Liver (tissue), 9 donors: Measurements from ENCODE around the gene STK32C. TPM values are rescaled to one million over a fixed set of nuclear protein-coding genes. Genes with fewer than 3 reads are reported as not detected.

ENCODE experiments used
- DNase-seq: peaks from one replicate; pipeline ENCODE4 v3.0.0-alpha.2; 2017; ENCODE audit warnings: low spot score
- H3K27ac ChIP-seq, 2 donors: one replicate each; pipeline ENCODE4 v1.7.0; 2013; ENCODE audit warnings: inconsistent platforms in 2 of 2, low read length in 2 of 2, control low read depth in 1 of 2, low read depth in 1 of 2, mild to moderate bottlenecking in 1 of 2
- H3K27me3 ChIP-seq, 4 donors: one replicate each; pipeline versions ENCODE4 v1.6.1 to v1.7.0; 2013; ENCODE audit warnings: low read length in 3 of 4, inconsistent platforms in 1 of 4, mild to moderate bottlenecking in 1 of 4, moderate library complexity in 1 of 4; ENCODE audit not compliant: control insufficient read depth in 4 of 4, insufficient read depth in 4 of 4
- H3K36me3 ChIP-seq, 4 donors: one replicate each; pipeline versions ENCODE4 v1.6.1 to v1.7.0; 2013; ENCODE audit warnings: low read length in 3 of 4, mild to moderate bottlenecking in 3 of 4, low read depth in 1 of 4, moderate library complexity in 1 of 4; ENCODE audit not compliant: control insufficient read depth in 4 of 4, insufficient read depth in 3 of 4
- H3K4me1 ChIP-seq, 4 donors: one replicate each; pipeline versions ENCODE4 v1.6.1 to v1.7.0; 2013; ENCODE audit warnings: low read length in 3 of 4, mild to moderate bottlenecking in 3 of 4, moderate library complexity in 1 of 4; ENCODE audit not compliant: control insufficient read depth in 4 of 4, insufficient read depth in 4 of 4
- H3K4me3 ChIP-seq, 3 donors: one replicate each; pipeline versions ENCODE4 v1.6.1 to v1.7.0; 2013; ENCODE audit warnings: low read length in 3 of 3, control low read depth in 1 of 3, low read depth in 1 of 3, mild to moderate bottlenecking in 1 of 3
- H3K9ac ChIP-seq, 2 donors: one replicate each; pipeline ENCODE4 v1.7.0; 2013; ENCODE audit warnings: low read length in 2 of 2, mild to moderate bottlenecking in 2 of 2, moderate library complexity in 2 of 2, control low read depth in 1 of 2, low read depth in 1 of 2
- H3K9me3 ChIP-seq, 4 donors: one replicate each; pipeline versions ENCODE4 v1.6.1 to v1.7.0; 2013; ENCODE audit warnings: low read length in 3 of 4; ENCODE audit not compliant: control insufficient read depth in 4 of 4
- ATF3 ChIP-seq: IDR thresholded peaks from 2 replicates; pipeline ENCODE4 v1.6.1; 2016; ENCODE audit warnings: antibody characterized with exemption
- CTCF ChIP-seq: fragments of 150-350 bp; IDR thresholded peaks from 2 replicates; pipeline ENCODE4 v1.5.1; 2017; ENCODE audit warnings: improper control_type of control experiment, low read depth, low read length; ENCODE audit not compliant: missing input control
- EGR1 ChIP-seq, 2 donors: IDR thresholded peaks; 2 replicates each; pipeline ENCODE4 v1.6.1; 2016 to 2018; ENCODE audit warnings: antibody characterized with exemption in 2 of 2, low read depth in 2 of 2
- FOXA1 ChIP-seq: IDR thresholded peaks from 2 replicates; pipeline ENCODE4 v1.6.1; 2016; ENCODE audit warnings: antibody characterized with exemption
- FOXA2 ChIP-seq: IDR thresholded peaks from 2 replicates; pipeline ENCODE4 v1.6.1; 2016; ENCODE audit warnings: antibody characterized with exemption
- GABPA ChIP-seq, 2 donors: IDR thresholded peaks in 1 of 2; conservative IDR thresholded peaks in 1 of 2; 2 replicates each; pipeline ENCODE4 v1.6.1; 2016; ENCODE audit warnings: antibody characterized with exemption in 2 of 2, mild to moderate bottlenecking in 1 of 2, moderate library complexity in 1 of 2
- HNF4A ChIP-seq, 2 donors: conservative IDR thresholded peaks; 2 replicates each; pipeline ENCODE4 v1.6.1; 2016; ENCODE audit warnings: antibody characterized with exemption in 2 of 2, mild to moderate bottlenecking in 2 of 2
- HNF4G ChIP-seq: IDR thresholded peaks from 2 replicates; pipeline ENCODE4 v1.6.1; 2016; ENCODE audit warnings: antibody characterized with exemption
- JUND ChIP-seq, 2 donors: IDR thresholded peaks; 2 replicates each; pipeline ENCODE4 v1.6.1; 2016; ENCODE audit warnings: antibody characterized with exemption in 2 of 2
- NR2F2 ChIP-seq: IDR thresholded peaks from 2 replicates; pipeline ENCODE4 v1.6.1; 2016; ENCODE audit warnings: antibody characterized with exemption
- RAD21 ChIP-seq, 2 donors: IDR thresholded peaks; 2 replicates each; pipeline ENCODE4 v1.6.1; 2016; ENCODE audit warnings: antibody characterized with exemption in 2 of 2, mild to moderate bottlenecking in 2 of 2
- REST ChIP-seq: IDR thresholded peaks from 2 replicates; pipeline ENCODE4 v1.6.1; 2016; ENCODE audit warnings: antibody characterized with exemption, mild to moderate bottlenecking
- RXRA ChIP-seq, 2 donors: IDR thresholded peaks; 2 replicates each; pipeline ENCODE4 v1.6.1; 2017 to 2018; ENCODE audit warnings: antibody characterized with exemption in 2 of 2, mild to moderate bottlenecking in 1 of 2
- SP1 ChIP-seq: IDR thresholded peaks from 2 replicates; pipeline ENCODE4 v1.6.1; 2018; ENCODE audit warnings: antibody characterized with exemption, mild to moderate bottlenecking
- TAF1 ChIP-seq: conservative IDR thresholded peaks from 2 replicates; pipeline ENCODE4 v1.6.1; 2016; ENCODE audit warnings: antibody characterized with exemption, mild to moderate bottlenecking
- YY1 ChIP-seq: IDR thresholded peaks from 2 replicates; pipeline ENCODE4 v1.6.1; 2016; ENCODE audit warnings: antibody characterized with exemption, mild to moderate bottlenecking
- ZBTB33 ChIP-seq: IDR thresholded peaks from 2 replicates; pipeline ENCODE4 v1.6.1; 2016; ENCODE audit warnings: antibody characterized with exemption
- WGBS: extraction: QIAGEN DNeasy Blood & Tissue Kit; methylation state at CpG from one replicate; pipeline ENCODE4 v1.1.7; 2013; 5-methylcytosine and 5-hydroxymethylcytosine counted together
- polyA plus RNA-seq, 2 donors: library from polyadenylated mRNA; stranded (reverse) in 1 of 2; unstranded in 1 of 2; fragments of 200-250 nt in 1 of 2; fragments of >200 nt in 1 of 2; fragmentation: Nextera tagmentation in 1 of 2; extraction: Ambion mirVana in 1 of 2; gene quantifications; one replicate each; pipeline versions ENCODE4 v1.2.1 to v1.2.3, GENCODE V29; 2013 to 2015
- total RNA-seq, 2 donors: library from RNA; depleted of rRNA; stranded (reverse); fragments of >200 nt; gene quantifications; one replicate each; pipeline ENCODE4 v1.2.3, GENCODE V29; 2014
- donor health status: healthy.
- donor health status: healthy.
- donor health status: healthy.
- donor health status: healthy.
- donor health status: healthy.

The STK32C gene
- total and polyA plus RNA-seq, 4 donors = 1.8 to 4.6 (median 2.2) TPM

GRCh38 chr10:132195366-132196075 is 112.2 kb downstream of the STK32C start:
- H3K4me3 ChIP-seq = no peak overlapping the region
- TF ChIP-seq HNF4G (no peak), ATF3 (no peak), EGR1 (IDR thresholded peaks at IDR 0.05; ENCODE audit: low read depth in 2 of 2) (no peak), CTCF (no peak), ZBTB33 (no peak), FOXA1 (no peak), SP1 (no peak), YY1 (no peak), JUND (IDR thresholded peaks at IDR 0.05) (no peak), HNF4A (conservative IDR thresholded peaks at IDR 0.05) (no peak), RXRA (IDR thresholded peaks at IDR 0.05) (no peak), FOXA2 (no peak), REST (no peak), NR2F2 (no peak), TAF1 (no peak), GABPA (IDR thresholded peaks at IDR 0.05 in 1 of 2, conservative IDR thresholded peaks at IDR 0.05 in 1 of 2) (no peak), RAD21 (IDR thresholded peaks at IDR 0.05) (no peak)
- H3K4me1 ChIP-seq = no peaks in the 10 kb centered on the region
- H3K36me3 ChIP-seq = no peaks in the 10 kb centered on the region
- no peaks in the 10 kb centered on the region for H3K9me3 ChIP-seq
- DNase-seq = no peak
- H3K27ac ChIP-seq = no peak overlapping the region
- H3K9ac ChIP-seq = no peak overlapping the region
- H3K27me3 ChIP-seq = peaks cover 0 to 3% (median 0%) of the 10 kb centered on the region in 4 donors
- 88% methylated on average over 13 of the region's 13 CpGs for WGBS
